Thoracic aorta (tissue), 2 donors: ENCODE results near the gene PNMA8B. TPM values are rescaled to one million over a fixed set of nuclear protein-coding genes. Genes with fewer than 3 reads are reported as not detected.
"Not testable (repeated sequence)": the region's sequence is repeated elsewhere in the genome, so short reads cannot be mapped to it uniquely, and the experiment has no call there.

ENCODE experiments used
- ATAC-seq: fragments of 150-250 bp; one replicate; pipeline ENCODE4 v1.8.0; 2017; ENCODE audit warnings: low read depth; ENCODE audit not compliant: insufficient number of reproducible peaks, low FRiP score
- DNase-seq: peaks from one replicate; pipeline ENCODE4 v3.0.0-alpha.2; 2020; ENCODE audit warnings: low spot score
- H3K27ac ChIP-seq, 2 donors: fragments of 200-600 bp; sonication (generic); 1 replicate in 1 of 2; 2 replicates in 1 of 2; pipeline ENCODE4 v1.5.1; 2016; ENCODE audit warnings: mild to moderate bottlenecking in 2 of 2, moderate library complexity in 2 of 2
- H3K27me3 ChIP-seq: fragments of 200-600 bp; sonication (generic); replicated peaks from 2 replicates; pipeline ENCODE4 v1.6.0; 2016; ENCODE audit warnings: mild to moderate bottlenecking; ENCODE audit not compliant: insufficient read depth
- H3K36me3 ChIP-seq: fragments of 200-600 bp; sonication (generic); one replicate; pipeline ENCODE4 v1.5.1; 2016
- H3K4me1 ChIP-seq, 2 donors: fragments of 200-600 bp; sonication (generic); 1 replicate in 1 of 2; 2 replicates in 1 of 2; pipeline versions ENCODE4 v1.5.1 to v1.6.0; 2016; ENCODE audit warnings: low read depth in 2 of 2, mild to moderate bottlenecking in 1 of 2; ENCODE audit not compliant: control insufficient read depth in 1 of 2
- H3K4me3 ChIP-seq: fragments of 200-600 bp; sonication (generic); 2 replicates; pipeline ENCODE4 v1.5.1; 2016; ENCODE audit warnings: mild to moderate bottlenecking
- H3K9me3 ChIP-seq: fragments of 200-600 bp; sonication (generic); 2 replicates; pipeline ENCODE4 v1.5.1; 2016
- CTCF ChIP-seq: fragments of 200-600 bp; sonication (generic); IDR thresholded peaks from one replicate; pipeline ENCODE4 v1.5.1; 2019; ENCODE audit warnings: antibody characterized with exemption
- total RNA-seq, 2 donors: library from RNA; depleted of rRNA; stranded (reverse); fragments of >200 nt; gene quantifications; one replicate each; pipeline versions ENCODE4 v1.1.0 to v1.2.3, GENCODE V29; 2016

The PNMA8B gene
- total RNA-seq, 2 donors from 2014 or later = 4.4 to 4.9 TPM

- ATAC-seq = no peak
- no peak overlapping the region for H3K27ac ChIP-seq
- no peak for TF ChIP-seq CTCF
These were observed 2.1 kb upstream of the PNMA8B start for GRCh38 chr19:46497773-46498172.

GRCh38 chr19:46496886-46497285 lies 1.2 kb upstream of the PNMA8B start:
- H3K36me3 ChIP-seq, H3K27ac ChIP-seq, ATAC-seq, H3K27me3 ChIP-seq, H3K4me3 ChIP-seq, DNase-seq, H3K9me3 ChIP-seq: not testable (repeated sequence)
- H3K4me1 ChIP-seq = peaks cover 9 to 44% of the 10 kb centered on the region in 2 donors

More at GRCh38 chr19:46497773-46498172, 2.1 kb upstream of the PNMA8B start:
- H3K4me3 ChIP-seq = no peak overlapping the region
- H3K9me3 ChIP-seq = no peaks in the 10 kb centered on the region
- DNase-seq = no peak
- peaks cover 6 to 37% of the 10 kb centered on the region in 2 donors for H3K4me1 ChIP-seq
- no peaks in the 10 kb centered on the region for H3K27me3 ChIP-seq
- H3K36me3 ChIP-seq = no peaks in the 10 kb centered on the region

- no peaks in the 10 kb centered on the region for H3K9me3 ChIP-seq
- H3K27ac ChIP-seq = no peak overlapping the region
- ATAC-seq (no peak), DNase-seq (no peak)
- no peak overlapping the region for H3K4me3 ChIP-seq
- no peak for TF ChIP-seq CTCF
- H3K36me3 ChIP-seq = no peaks in the 10 kb centered on the region
- no peaks in the 10 kb centered on the region for H3K27me3 ChIP-seq
- peaks cover 9 to 44% of the 10 kb centered on the region in 2 donors for H3K4me1 ChIP-seq
These were observed 637 bp upstream of the PNMA8B start for GRCh38 chr19:46496304-46496703.

GRCh38 chr19:46494941-46495785 lies 504 bp downstream of the PNMA8B start:
- Histone ChIP-seq H3K4me3 (peak overlapping the region; percentile 67), H3K9me3 (no peaks in the 10 kb centered on the region), H3K36me3 (no peaks in the 10 kb centered on the region), H3K27me3 (no peaks in the 10 kb centered on the region), H3K4me1 (peaks cover 10 to 36% of the 10 kb centered on the region in 2 donors), H3K27ac (peak overlapping the region in 1 of 2 donors; percentile 12)
- TF ChIP-seq CTCF = no peak
- ATAC-seq = no peak
- DNase-seq = no peak

GRCh38 chr19:46494146-46494940 lies 1.3 kb downstream of the PNMA8B start:
- DNase-seq (no peak), ATAC-seq (no peak)
- Histone ChIP-seq H3K27me3 (no peaks in the 10 kb centered on the region), H3K27ac (no peak overlapping the region), H3K36me3 (no peaks in the 10 kb centered on the region), H3K9me3 (no peaks in the 10 kb centered on the region), H3K4me3 (peak overlapping the region; percentile 68), H3K4me1 (peaks cover 18 to 44% of the 10 kb centered on the region in 2 donors)
- TF ChIP-seq CTCF = no peak
